Endothelial cell of umbilical vein (primary cell): ENCODE data around the gene DNAJC9. TPM values are rescaled to one million over a fixed set of nuclear protein-coding genes. Genes with fewer than 3 reads are reported as not detected.

Experiments
- BruUV-seq: library from RNA; stranded (reverse); fragments of 400-500 nt; replicated peaks from 2 replicates; lab custom pipeline; 2021; lab: Mats Ljungman, UMichigan
- CTCF ChIA-PET: fragments of 300-600, 350-600 bp; sonication (Branson Sonifier 250); formaldehyde crosslinking; loops from one replicate; lab custom pipeline; 2021; ENCODE audit warnings: antibody characterized with exemption, inconsistent platforms; lab: Charles Lee
- POLR2A ChIA-PET: fragments of 300-600, 350-600 bp; sonication (Branson Sonifier 250); formaldehyde crosslinking; loops from one replicate; lab custom pipeline; 2021; ENCODE audit warnings: antibody characterized with exemption, inconsistent platforms; lab: Charles Lee
- DNase-seq: peaks from one replicate; pipeline ENCODE4 v3.0.0-alpha.2; 2011; ENCODE audit warnings: low read depth, low spot score
- FAIRE-seq: peaks from 2 replicates; lab custom pipeline; 2011; peaks lifted over from hg19 to GRCh38; lab: Jason Lieb, UNC
- H2AFZ ChIP-seq: 2 replicates; pipeline ENCODE4 v1.6.0; 2012; ENCODE audit warnings: low read depth, low read length, control low read depth, inconsistent platforms
- H3K27ac ChIP-seq: 2 replicates; pipeline ENCODE4 v1.5.1; 2011; ENCODE audit warnings: low read depth, mild to moderate bottlenecking, control low read depth, low read length, moderate library complexity; ENCODE audit not compliant: insufficient read depth
- H3K27me3 ChIP-seq, 2 experiments: 2 replicates each; pipeline versions ENCODE4 v1.6.0 to v1.6.1; 2011; ENCODE audit warnings: low read length in 2 of 2, mixed read lengths in 1 of 2; ENCODE audit not compliant: control insufficient read depth in 2 of 2, insufficient read depth in 2 of 2
- H3K36me3 ChIP-seq, 2 experiments: 2 replicates in 1 of 2; 3 replicates in 1 of 2; pipeline ENCODE4 v1.5.1; 2011; ENCODE audit warnings: low read length in 2 of 2, mild to moderate bottlenecking in 1 of 2, moderate library complexity in 1 of 2; ENCODE audit not compliant: control insufficient read depth in 2 of 2, insufficient read depth in 2 of 2; ENCODE audit errors: extremely low read depth in 1 of 2
- H3K4me1 ChIP-seq: 3 replicates; pipeline ENCODE4 v1.5.1; 2011; ENCODE audit warnings: mild to moderate bottlenecking, low read length; ENCODE audit not compliant: control insufficient read depth, insufficient read depth; ENCODE audit errors: extremely low read depth
- H3K4me2 ChIP-seq: 2 replicates; pipeline ENCODE4 v1.6.1; 2011; ENCODE audit warnings: low read length, control low read depth, mixed read lengths; ENCODE audit not compliant: insufficient read depth
- H3K4me3 ChIP-seq, 3 experiments: fragments of 200-600 bp in 1 of 3; sonication (generic), shearing (Covaris generic) in 1 of 3; replicated peaks in 1 of 3; 2 replicates each; pipeline ENCODE4 v1.5.1; 2011 to 2016; ENCODE audit warnings: control low read depth in 3 of 3, low read length in 3 of 3, mild to moderate bottlenecking in 2 of 3, inconsistent platforms in 1 of 3, low read depth in 1 of 3, moderate library complexity in 1 of 3; ENCODE audit not compliant: insufficient read depth in 1 of 3
- H3K79me2 ChIP-seq: 2 replicates; pipeline ENCODE4 v1.6.0; 2012; ENCODE audit warnings: low read length, inconsistent platforms; ENCODE audit not compliant: control insufficient read depth, insufficient read depth
- H3K9ac ChIP-seq: replicated peaks from 2 replicates; pipeline ENCODE3; 2011; ENCODE audit warnings: low read length, control low read depth; ENCODE audit not compliant: insufficient read depth; ENCODE audit errors: extremely low read depth
- H3K9me1 ChIP-seq: replicated peaks from 3 replicates; pipeline ENCODE4 v1.6.0; 2011; ENCODE audit warnings: mild to moderate bottlenecking, low read length; ENCODE audit not compliant: control insufficient read depth, insufficient read depth; ENCODE audit errors: extremely low read depth
- H3K9me3 ChIP-seq: replicated peaks from 2 replicates; pipeline ENCODE4 v1.5.1; 2012; ENCODE audit warnings: low read length, inconsistent platforms; ENCODE audit not compliant: control insufficient read depth, insufficient read depth
- H4K20me1 ChIP-seq: replicated peaks from 2 replicates; pipeline ENCODE3; 2011; ENCODE audit warnings: mild to moderate bottlenecking, low read length; ENCODE audit not compliant: control insufficient read depth, insufficient read depth; ENCODE audit errors: extremely low read depth
- EZH2 ChIP-seq: IDR thresholded peaks from 2 replicates; pipeline ENCODE4 v1.6.1; 2012; ENCODE audit warnings: borderline replicate concordance, low read depth, mild to moderate bottlenecking, moderate library complexity, low read length, inconsistent platforms; ENCODE audit not compliant: severe bottlenecking
- FOS ChIP-seq: IDR thresholded peaks from 2 replicates; pipeline ENCODE4 v1.6.1; 2011; ENCODE audit warnings: mild to moderate bottlenecking, low read length, moderate library complexity, borderline replicate concordance; ENCODE audit not compliant: insufficient read depth
- GATA2 ChIP-seq: IDR thresholded peaks from 2 replicates; pipeline ENCODE4 v1.7.0; 2011; ENCODE audit warnings: low read depth, mild to moderate bottlenecking, moderate library complexity, mixed read lengths, low read length; ENCODE audit not compliant: insufficient read length, insufficient read depth
- JUN ChIP-seq: IDR thresholded peaks from 2 replicates; pipeline ENCODE4 v1.6.1; 2011; ENCODE audit warnings: borderline replicate concordance, low read depth; ENCODE audit not compliant: insufficient read length, insufficient read depth
- MYC ChIP-seq: IDR thresholded peaks from one replicate; pipeline ENCODE4 v1.6.1; 2011; ENCODE audit warnings: mild to moderate bottlenecking, low read depth, low read length
- POLR2A ChIP-seq: IDR thresholded peaks from 2 replicates; pipeline ENCODE4 v1.6.1; 2012; ENCODE audit warnings: low read depth, mild to moderate bottlenecking, control low read depth, low read length
- POLR2AphosphoS5 ChIP-seq: IDR thresholded peaks from 2 replicates; pipeline ENCODE4 v1.6.1; 2012; ENCODE audit warnings: low read depth, mild to moderate bottlenecking, control low read depth, low read length, moderate library complexity; ENCODE audit not compliant: insufficient read depth
- dilution Hi-C: fragments of 300-500 bp; cut with MboI; formaldehyde crosslinking; loops from one replicate; pipeline ENCODE4 v1.15.0; 2019; ENCODE audit warnings: low sequenced_read_pairs; ENCODE audit not compliant: extremely low pct_ligation_motif_present
- intact Hi-C: fragments of 100-400 bp; cut with micrococcal nuclease; formaldehyde crosslinking; loops from one replicate; pipeline ENCODE4 v1.10.0; 2022
- polyA plus RNA-seq, 4 experiments: library from polyadenylated mRNA; depleted of rRNA in 3 of 4; stranded (reverse) in 3 of 4; unstranded in 1 of 4; fragments of >200 nt; gene quantifications; 2 replicates each; pipeline versions ENCODE4 v1.2.1 to v1.2.3, GENCODE V29; 2011 to 2012; ENCODE audit warnings: missing spikeins in 1 of 4
- total RNA-seq: library from RNA; stranded (reverse); gene quantifications from 2 replicates; pipeline ENCODE4 v1.2.3, GENCODE V29; 2021
- TF ChIP-seq, protein P1 (sequence below): IDR thresholded peaks from 2 replicates; pipeline ENCODE4 v1.6.1; 2011; ENCODE audit not compliant: insufficient read depth, insufficient read length
- TF ChIP-seq, protein P2 (sequence below), 2 donors: IDR thresholded peaks; 1 replicate in 1 of 2; 2 replicates in 1 of 2; pipeline ENCODE4 v1.5.1; 2011; ENCODE audit warnings: low read length in 2 of 2, mild to moderate bottlenecking in 2 of 2, moderate library complexity in 2 of 2, control low read depth in 1 of 2, inconsistent platforms in 1 of 2, low read depth in 1 of 2; ENCODE audit not compliant: insufficient read depth in 1 of 2; ENCODE audit errors: extremely low read depth in 1 of 2

The DNAJC9 gene
- total and polyA plus RNA-seq, 2 donors (not counting 3 experiments of a cell fraction or from before 2014, with no cell fraction given): 29.1 to 47.1 TPM

DNA sequence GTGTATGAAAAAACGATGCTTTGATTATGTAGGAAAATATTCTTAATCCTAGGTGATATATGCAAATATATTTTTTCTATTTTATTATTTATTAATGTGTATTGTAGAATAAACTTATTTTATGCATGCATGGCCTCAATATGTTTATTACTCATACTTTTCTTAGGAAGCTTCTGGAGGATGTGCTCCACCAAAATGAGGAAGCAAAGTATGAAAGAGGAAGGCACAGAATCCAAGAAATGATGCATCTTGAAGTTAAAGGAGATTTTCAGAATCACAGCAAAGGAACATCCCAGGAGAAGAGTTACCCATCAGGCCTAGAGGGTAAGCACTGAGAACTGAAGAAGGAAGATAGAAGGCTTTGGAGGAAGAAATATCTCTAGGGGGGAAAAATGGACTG, 40.4 kb upstream of the DNAJC9 start:
- no peaks in the 10 kb centered on the region for H4K20me1 ChIP-seq
- dilution Hi-C loops: no loop called here
- DNase-seq (no peak), FAIRE-seq (no peak)
- intact Hi-C loops: no loop called here
- no peaks in the 10 kb centered on the region for H3K4me1 ChIP-seq
- CTCF ChIA-PET: no interaction called here
- H3K27ac ChIP-seq: no peak overlapping the region
- no peak overlapping the region for H2AFZ ChIP-seq
- POLR2A ChIA-PET: no interaction called here
- no peak for TF ChIP-seq GATA2
- H3K9me1 ChIP-seq: no peaks in the 10 kb centered on the region
- no peak overlapping the region for H3K4me3 ChIP-seq
- H3K79me2 ChIP-seq: no peaks in the 10 kb centered on the region
- no peaks in the 10 kb centered on the region for H3K36me3 ChIP-seq
- H3K27me3 ChIP-seq: peaks cover 1 to 2% of the 10 kb centered on the region in 2 experiments
- no peak overlapping the region for H3K9ac ChIP-seq
- H3K9me3 ChIP-seq: no peaks in the 10 kb centered on the region
- no TSS peak for BruUV-seq
- H3K4me2 ChIP-seq: no peak overlapping the region

DNA sequence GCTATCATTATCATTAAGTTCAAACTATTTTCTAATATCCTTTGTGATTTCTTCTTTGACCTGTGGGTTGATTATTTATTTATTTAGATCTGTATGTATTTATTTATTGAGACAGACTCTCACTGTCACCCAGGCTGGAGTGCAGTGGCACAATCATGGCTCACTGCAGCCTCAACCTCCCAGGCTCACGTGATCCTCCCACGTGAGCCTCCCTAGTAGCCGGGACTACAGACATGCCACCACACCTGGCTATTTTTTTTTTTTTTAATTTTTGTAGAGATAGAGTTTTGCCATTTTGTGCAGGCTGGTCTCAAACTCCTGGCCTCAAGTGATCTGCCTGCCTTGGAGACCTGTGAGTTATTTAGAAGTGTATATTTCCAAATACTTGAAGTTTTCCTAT, 34.0 kb upstream of the DNAJC9 start:
- intact Hi-C loops: no loop called here
- no peaks in the 10 kb centered on the region for H3K9me1 ChIP-seq
- no peak for FAIRE-seq
- ChIA-PET POLR2A (no interaction called here), CTCF (interaction anchor here (1.2 to 3.7 kb wide), 2 partner anchors 17 to 342 kb away, joined by 3 to 16 read pairs; no protein-coding TSS in a partner anchor)
- no peak for DNase-seq
- peaks cover 0 to 2% of the 10 kb centered on the region in 2 experiments for H3K27me3 ChIP-seq
- no peak overlapping the region for H3K27ac ChIP-seq
- no peaks in the 10 kb centered on the region for H4K20me1 ChIP-seq
- H3K9ac ChIP-seq: no peak overlapping the region
- H3K4me3 ChIP-seq: no peak overlapping the region
- H3K9me3 ChIP-seq: no peaks in the 10 kb centered on the region
- H2AFZ ChIP-seq: no peak overlapping the region
- H3K79me2 ChIP-seq: no peaks in the 10 kb centered on the region
- H3K4me2 ChIP-seq: no peak overlapping the region
- TF ChIP-seq, protein P1, sequence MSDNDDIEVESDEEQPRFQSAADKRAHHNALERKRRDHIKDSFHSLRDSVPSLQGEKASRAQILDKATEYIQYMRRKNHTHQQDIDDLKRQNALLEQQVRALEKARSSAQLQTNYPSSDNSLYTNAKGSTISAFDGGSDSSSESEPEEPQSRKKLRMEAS: no peak
- no peak for TF ChIP-seq MYC
- TF ChIP-seq, protein P2, sequence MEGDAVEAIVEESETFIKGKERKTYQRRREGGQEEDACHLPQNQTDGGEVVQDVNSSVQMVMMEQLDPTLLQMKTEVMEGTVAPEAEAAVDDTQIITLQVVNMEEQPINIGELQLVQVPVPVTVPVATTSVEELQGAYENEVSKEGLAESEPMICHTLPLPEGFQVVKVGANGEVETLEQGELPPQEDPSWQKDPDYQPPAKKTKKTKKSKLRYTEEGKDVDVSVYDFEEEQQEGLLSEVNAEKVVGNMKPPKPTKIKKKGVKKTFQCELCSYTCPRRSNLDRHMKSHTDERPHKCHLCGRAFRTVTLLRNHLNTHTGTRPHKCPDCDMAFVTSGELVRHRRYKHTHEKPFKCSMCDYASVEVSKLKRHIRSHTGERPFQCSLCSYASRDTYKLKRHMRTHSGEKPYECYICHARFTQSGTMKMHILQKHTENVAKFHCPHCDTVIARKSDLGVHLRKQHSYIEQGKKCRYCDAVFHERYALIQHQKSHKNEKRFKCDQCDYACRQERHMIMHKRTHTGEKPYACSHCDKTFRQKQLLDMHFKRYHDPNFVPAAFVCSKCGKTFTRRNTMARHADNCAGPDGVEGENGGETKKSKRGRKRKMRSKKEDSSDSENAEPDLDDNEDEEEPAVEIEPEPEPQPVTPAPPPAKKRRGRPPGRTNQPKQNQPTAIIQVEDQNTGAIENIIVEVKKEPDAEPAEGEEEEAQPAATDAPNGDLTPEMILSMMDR (IDR thresholded peaks at IDR 0.05; ENCODE audit: extremely low read depth in 1 of 2, insufficient read depth in 1 of 2, low read depth in 1 of 2, low read length in 2 of 2): no peak
- TF ChIP-seq POLR2AphosphoS5: no peak
- no peak for TF ChIP-seq GATA2
- TF ChIP-seq EZH2: no peak
- TF ChIP-seq JUN: no peak
- no peak for TF ChIP-seq POLR2A
- TF ChIP-seq FOS: no peak
- no TSS peak for BruUV-seq
- no peaks in the 10 kb centered on the region for H3K36me3 ChIP-seq
- H3K4me1 ChIP-seq: no peaks in the 10 kb centered on the region
- dilution Hi-C loops: no loop called here
